HepG2 (cell line): ENCODE measurements around the gene CARD9. TPM values are rescaled to one million over a fixed set of nuclear protein-coding genes. Genes with fewer than 3 reads are reported as not detected.

Experiments used
- ATAD3A ChIP-seq: sonication (generic); formaldehyde crosslinking; IDR thresholded peaks from 2 replicates; pipeline ENCODE4 v1.4.0; 2020; ENCODE audit warnings: missing genetic modification reagents
- BATF2 ChIP-seq: sonication (generic); formaldehyde crosslinking; IDR thresholded peaks from 2 replicates; pipeline ENCODE4 v1.8.0; 2022; ENCODE audit warnings: mild to moderate bottlenecking, missing genetic modification reagents, moderate library complexity
- BCL3 ChIP-seq: sonication (generic); formaldehyde crosslinking; IDR thresholded peaks from 2 replicates; pipeline ENCODE4 v1.5.1; 2020; ENCODE audit warnings: mild to moderate bottlenecking, missing genetic modification reagents, moderate library complexity
- EHMT2 ChIP-seq: fragments of 200-600 bp; sonication (generic); IDR thresholded peaks from 2 replicates; pipeline ENCODE4 v1.7.0; 2017; ENCODE audit warnings: antibody characterized with exemption, low read depth, low read length, borderline replicate concordance
- GZF1 ChIP-seq: sonication (generic); formaldehyde crosslinking; IDR thresholded peaks from 2 replicates; pipeline ENCODE4 v1.5.1; 2020; ENCODE audit warnings: mild to moderate bottlenecking, missing genetic modification reagents
- HMG20B ChIP-seq: conservative IDR thresholded peaks from 2 replicates; pipeline ENCODE4 v1.6.1; 2016; ENCODE audit warnings: missing genetic modification reagents, missing compliant biosample characterization
- HNF1A ChIP-seq, 2 experiments: sonication (generic) in 1 of 2; formaldehyde crosslinking in 1 of 2; IDR thresholded peaks; 2 replicates each; pipeline versions ENCODE4 v1.4.0 to v1.6.1; 2016 to 2020; ENCODE audit warnings: borderline replicate concordance in 1 of 2, low read depth in 1 of 2, mild to moderate bottlenecking in 1 of 2, missing genetic modification reagents in 1 of 2
- HNRNPUL1 ChIP-seq: fragments of 200-400 bp; formaldehyde crosslinking; IDR thresholded peaks from 2 replicates; pipeline ENCODE4 v1.6.1; 2017; ENCODE audit warnings: low read depth, mild to moderate bottlenecking, low read length, moderate library complexity
- HOXA3 ChIP-seq: sonication (generic); formaldehyde crosslinking; IDR thresholded peaks from 2 replicates; pipeline ENCODE4 v1.5.0; 2020; ENCODE audit warnings: missing genetic modification reagents
- HOXA7 ChIP-seq: sonication (generic); formaldehyde crosslinking; IDR thresholded peaks from 2 replicates; pipeline ENCODE4 v1.8.1; 2022; ENCODE audit warnings: mild to moderate bottlenecking, missing genetic modification reagents, moderate library complexity
- JARID2 ChIP-seq: sonication (generic); formaldehyde crosslinking; IDR thresholded peaks from 2 replicates; pipeline ENCODE4 v1.8.1; 2023; ENCODE audit warnings: missing genetic modification reagents, inconsistent platforms; ENCODE audit not compliant: insufficient replicate concordance
- MAFF ChIP-seq: IDR thresholded peaks from 2 replicates; pipeline ENCODE4 v1.6.1; 2011; ENCODE audit warnings: low read depth, low read length, improper control_type of control experiment
- NR1H2 ChIP-seq: sonication (generic); formaldehyde crosslinking; IDR thresholded peaks from 2 replicates; pipeline ENCODE4 v1.8.1; 2022; ENCODE audit warnings: low read depth, missing genetic modification reagents, borderline replicate concordance
- RARG ChIP-seq: sonication (generic); formaldehyde crosslinking; IDR thresholded peaks from 2 replicates; pipeline ENCODE4 v1.4.0; 2020; ENCODE audit warnings: low read depth, mild to moderate bottlenecking, missing genetic modification reagents
- RBM39 ChIP-seq: fragments of 200-400 bp; formaldehyde crosslinking; IDR thresholded peaks from one replicate; pipeline ENCODE4 v1.6.1; 2018; ENCODE audit warnings: antibody characterized with exemption, mild to moderate bottlenecking, low read depth, low read length; ENCODE audit not compliant: poor library complexity, severe bottlenecking
- SAP130 ChIP-seq: IDR thresholded peaks from 2 replicates; pipeline ENCODE4 v1.6.1; 2016; ENCODE audit warnings: low read depth
- ZFP62 ChIP-seq: sonication (generic); formaldehyde crosslinking; IDR thresholded peaks from 2 replicates; pipeline ENCODE4 v1.4.0; 2020; ENCODE audit warnings: missing genetic modification reagents
- ZNF230 ChIP-seq: sonication (generic); formaldehyde crosslinking; IDR thresholded peaks from 2 replicates; pipeline ENCODE4 v1.4.0; 2020; ENCODE audit warnings: mild to moderate bottlenecking, missing genetic modification reagents
- ZNF570 ChIP-seq: sonication (generic); formaldehyde crosslinking; IDR thresholded peaks from 2 replicates; pipeline ENCODE4 v1.4.0; 2020; ENCODE audit warnings: mild to moderate bottlenecking, missing genetic modification reagents, borderline replicate concordance
- ZNF672 ChIP-seq: sonication (generic); formaldehyde crosslinking; IDR thresholded peaks from 2 replicates; pipeline ENCODE4 v1.8.1; 2022; ENCODE audit warnings: missing genetic modification reagents
- ZNF713 ChIP-seq: sonication (generic); formaldehyde crosslinking; IDR thresholded peaks from 2 replicates; pipeline ENCODE4 v1.4.0; 2020; ENCODE audit warnings: mild to moderate bottlenecking, missing genetic modification reagents
- ZSCAN31 ChIP-seq: sonication (generic); formaldehyde crosslinking; IDR thresholded peaks from 2 replicates; pipeline ENCODE4 v1.5.0; 2020; ENCODE audit warnings: low read depth, mild to moderate bottlenecking, missing genetic modification reagents
- polyA plus RNA-seq, 8 experiments: library from polyadenylated mRNA; depleted of rRNA in 3 of 8; stranded (reverse) in 7 of 8; unstranded in 1 of 8; fragments of >200 nt; fragmentation: Illumina TruSeq in 4 of 8; extraction: Trizol in 4 of 8; gene quantifications; 2 replicates each; pipeline versions ENCODE4 v1.2.1 to v1.2.3, GENCODE V29; 2011 to 2016; ENCODE audit warnings: low read depth in 4 of 8, missing spikeins in 1 of 8, mixed read lengths in 1 of 8; ENCODE audit not compliant: insufficient read depth in 1 of 8
- total RNA-seq, 5 experiments: library from RNA; depleted of rRNA; stranded (reverse); fragments of >200 nt; fragmentation: Illumina TruSeq; extraction: Trizol; gene quantifications; 2 replicates each; pipeline ENCODE4 v1.2.3, GENCODE V29; 2016; ENCODE audit warnings: low read depth in 1 of 5

The CARD9 gene
- total and polyA plus RNA-seq, 2 of the 13 experiments (the other 11 are each of a cell fraction or from before 2014, with no cell fraction given): 3.3 to 7.4 TPM

GRCh38 chr9:136363106-136363948 lies 10.1 kb downstream of the CARD9 start, which contains the start of gene DNLZ (continued):
- TF ChIP-seq ZNF713 (CRISPR knock-in tag) (no peak), HMG20B (CRISPR knock-in tag) (0 out of 2 replicates have a peak, but pooled peaks have one; percentile 15), GZF1 (no peak), ATAD3A (no peak), HNRNPUL1 (no peak; the same call in 1 of the 2 replicates), RBM39 (peak; percentile 91), ZSCAN31 (CRISPR knock-in tag) (peak; percentile 55; the same call in 1 of the 2 replicates), BATF2 (CRISPR knock-in tag) (peak; percentile 97), JARID2 (CRISPR knock-in tag) (no peak), RARG (CRISPR knock-in tag) (0 out of 2 replicates have a peak, but pooled peaks have one; percentile 36), SAP130 (CRISPR knock-in tag) (peak; percentile 94), BCL3 (CRISPR knock-in tag) (0 out of 2 replicates have a peak, but pooled peaks have one; percentile 66), HOXA7 (0 out of 2 replicates have a peak, but pooled peaks have one; percentile 71), NR1H2 (no peak), MAFF (no peak), ZNF230 (CRISPR knock-in tag) (peak; percentile 74; the same call in 1 of the 2 replicates), EHMT2 (no peak), ZNF570 (CRISPR knock-in tag) (no peak), ZNF672 (CRISPR knock-in tag) (peak; percentile 93), ZFP62 (CRISPR knock-in tag) (0 out of 2 replicates have a peak, but pooled peaks have one; percentile 24), HNF1A (IDR thresholded peaks at IDR 0.05; ENCODE audit: low read depth) (no peak), HNF1A (CRISPR knock-in tag; IDR thresholded peaks at IDR 0.05; ENCODE audit: borderline replicate concordance) (peak; percentile 74; the same call in 1 of the 2 replicates), HOXA3 (CRISPR knock-in tag) (peak; percentile 95)
